Stimulated activated naive CD8-positive, alpha-beta T cell treated with anti-CD3 and anti-CD28 coated beads, Interleukin-15, amount 100 ng/mL, for 72 hours (primary cell): ENCODE measurements around the gene RAB27B.
A peak's percentile ranks its signal among the peaks of the same experiment; 100 is the strongest.

Source experiments
- ATAC-seq: fragments of 150-1000 bp; cut with Tn5 transposase; 2 replicates; pipeline ENCODE4 v1.10.0; 2021; ENCODE audit warnings: mild to moderate bottlenecking, moderate library complexity
- DNase-seq, 2 donors: peaks; one replicate each; pipeline ENCODE4 v3.0.0; 2021 to 2022
- H3K27ac Mint-ChIP-seq, 2 donors: one replicate each; pipeline ENCODE4 v1.8.0; 2022; ENCODE audit warnings: mild to moderate bottlenecking in 2 of 2, mixed read lengths in 2 of 2, moderate library complexity in 2 of 2
- H3K27me3 Mint-ChIP-seq: one replicate; pipeline ENCODE4 v1.8.0; 2022; ENCODE audit warnings: mixed read lengths
- H3K4me1 Mint-ChIP-seq: one replicate; pipeline ENCODE4 v1.8.0; 2022; ENCODE audit warnings: mild to moderate bottlenecking, mixed read lengths
- H3K4me3 Mint-ChIP-seq, 2 donors: one replicate each; pipeline ENCODE4 v1.8.0; 2022; ENCODE audit warnings: mild to moderate bottlenecking in 2 of 2, mixed read lengths in 2 of 2, moderate library complexity in 1 of 2
- H3K9me3 Mint-ChIP-seq, 2 donors: one replicate each; pipeline ENCODE4 v1.8.0; 2022; ENCODE audit warnings: mixed read lengths in 2 of 2

Gene RAB27B

DNA sequence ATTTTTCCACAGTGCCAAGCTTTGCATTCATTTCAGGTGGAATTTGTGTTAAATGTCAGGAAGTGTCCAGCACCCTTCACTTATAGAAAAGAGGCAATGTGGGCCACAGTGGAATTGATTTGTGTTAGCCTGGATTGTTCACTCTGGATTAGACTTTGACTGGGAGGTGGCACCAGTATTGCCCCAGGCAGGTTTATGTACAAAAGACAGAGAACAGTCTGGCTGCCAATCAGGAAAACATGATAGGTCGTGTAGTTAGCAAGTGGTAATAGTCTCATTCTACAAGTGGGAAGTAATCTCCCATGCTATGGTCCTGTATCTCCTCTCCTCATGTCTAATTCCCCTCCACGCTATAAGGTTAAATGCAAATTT is 45.6 kb downstream of the RAB27B start:
- ATAC-seq (no peak), DNase-seq (no peak)
- Mint-ChIP-seq H3K4me3 (no peak overlapping the region), H3K9me3 (no peaks in the 10 kb centered on the region), H3K27me3 (no peaks in the 10 kb centered on the region), H3K27ac (peak overlapping the region in 1 of 2 donors; percentile 78), H3K4me1 (no peaks in the 10 kb centered on the region)

- Mint-ChIP-seq H3K27me3 (no peaks in the 10 kb centered on the region), H3K27ac (no peak overlapping the region), H3K4me3 (no peak overlapping the region), H3K4me1 (no peaks in the 10 kb centered on the region), H3K9me3 (no peaks in the 10 kb centered on the region)
- ATAC-seq: no peak
- no peak for DNase-seq
Measured at GRCh38 chr18:54875063-54875462, 46.8 kb downstream of the RAB27B start.

- Mint-ChIP-seq H3K27me3 (no peaks in the 10 kb centered on the region), H3K27ac (no peak overlapping the region), H3K4me3 (no peak overlapping the region), H3K9me3 (no peaks in the 10 kb centered on the region), H3K4me1 (no peaks in the 10 kb centered on the region)
- DNase-seq (no peak), ATAC-seq (no peak)
Measured at GRCh38 chr18:54877076-54877475, 48.8 kb downstream of the RAB27B start.

- no peaks in the 10 kb centered on the region for H3K4me1 Mint-ChIP-seq
Measured at GRCh38 chr18:54878159-54878622, 49.9 kb downstream of the RAB27B start.

DNA sequence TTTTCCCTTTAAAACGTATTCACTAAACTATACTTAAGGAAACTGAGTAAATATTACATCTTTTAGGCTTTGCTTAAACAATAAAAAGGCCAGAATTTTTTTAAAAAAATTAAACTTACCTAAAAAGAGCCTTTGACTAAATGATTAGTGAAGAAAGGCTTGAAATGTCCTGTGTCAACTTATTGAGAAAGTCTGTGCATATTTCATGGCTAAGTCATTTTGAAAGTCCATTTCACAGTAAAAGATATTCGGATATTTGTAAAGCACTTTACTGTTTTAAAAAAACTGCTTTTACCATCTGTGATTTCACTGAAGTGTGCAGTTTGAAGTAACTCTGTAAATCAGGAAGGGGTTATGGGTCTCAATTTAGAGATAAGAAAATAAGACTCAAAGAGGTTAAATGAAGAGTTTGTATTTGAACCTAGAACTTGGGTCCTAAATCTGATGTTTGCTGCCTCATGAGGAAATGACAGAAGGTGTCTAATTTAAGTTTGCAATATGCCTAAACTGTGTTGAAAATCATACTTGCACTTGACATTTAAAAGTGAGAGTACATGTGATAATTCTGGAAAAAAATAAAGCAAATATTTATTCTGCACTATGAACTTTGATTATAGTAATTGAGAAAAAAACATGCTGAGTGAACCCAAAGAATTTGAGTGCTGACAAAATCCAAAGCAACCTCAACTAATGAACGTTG is 50.5 kb downstream of the RAB27B start:
- no peaks in the 10 kb centered on the region for H3K4me1 Mint-ChIP-seq
- no peaks in the 10 kb centered on the region for H3K27me3 Mint-ChIP-seq
- H3K9me3 Mint-ChIP-seq: no peaks in the 10 kb centered on the region
- H3K4me3 Mint-ChIP-seq: no peak overlapping the region
- ATAC-seq (no peak), DNase-seq (no peak)
- no peak overlapping the region for H3K27ac Mint-ChIP-seq

More at GRCh38 chr18:54878159-54878622, 49.9 kb downstream of the RAB27B start:
- Mint-ChIP-seq H3K27ac (no peak overlapping the region), H3K27me3 (no peaks in the 10 kb centered on the region), H3K4me3 (no peak overlapping the region), H3K9me3 (no peaks in the 10 kb centered on the region)
- no peak for DNase-seq
- no peak for ATAC-seq

DNA sequence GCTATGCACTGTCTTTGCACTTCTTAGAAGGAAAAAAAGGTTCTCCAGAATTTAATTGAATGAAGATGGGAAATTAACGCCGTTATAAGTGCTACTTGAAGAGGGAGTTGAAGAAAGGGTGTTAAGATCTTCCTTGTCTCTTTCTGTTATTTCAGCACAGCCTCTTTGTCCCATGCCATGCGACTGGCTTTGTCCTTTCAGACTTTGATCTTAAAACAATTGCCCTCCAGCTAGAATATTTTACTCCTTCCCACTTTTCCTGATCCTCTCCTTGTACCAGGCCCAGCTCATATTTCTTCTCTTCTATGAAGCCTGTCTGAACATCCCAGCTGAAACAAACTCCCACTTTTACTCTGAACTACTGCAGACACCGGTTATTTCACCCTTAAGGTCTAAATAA is 51.4 kb downstream of the RAB27B start:
- Mint-ChIP-seq H3K4me3 (no peak overlapping the region), H3K27me3 (no peaks in the 10 kb centered on the region), H3K9me3 (no peaks in the 10 kb centered on the region), H3K27ac (no peak overlapping the region), H3K4me1 (no peaks in the 10 kb centered on the region)
- ATAC-seq: no peak
- DNase-seq: no peak

GRCh38 chr18:54880395-54881105 is 52.3 kb downstream of the RAB27B start:
- no peak overlapping the region for H3K27ac Mint-ChIP-seq
- DNase-seq (no peak), ATAC-seq (no peak)
- H3K4me1 Mint-ChIP-seq: no peaks in the 10 kb centered on the region
- H3K9me3 Mint-ChIP-seq: no peaks in the 10 kb centered on the region
- no peak overlapping the region for H3K4me3 Mint-ChIP-seq
- no peaks in the 10 kb centered on the region for H3K27me3 Mint-ChIP-seq

DNA sequence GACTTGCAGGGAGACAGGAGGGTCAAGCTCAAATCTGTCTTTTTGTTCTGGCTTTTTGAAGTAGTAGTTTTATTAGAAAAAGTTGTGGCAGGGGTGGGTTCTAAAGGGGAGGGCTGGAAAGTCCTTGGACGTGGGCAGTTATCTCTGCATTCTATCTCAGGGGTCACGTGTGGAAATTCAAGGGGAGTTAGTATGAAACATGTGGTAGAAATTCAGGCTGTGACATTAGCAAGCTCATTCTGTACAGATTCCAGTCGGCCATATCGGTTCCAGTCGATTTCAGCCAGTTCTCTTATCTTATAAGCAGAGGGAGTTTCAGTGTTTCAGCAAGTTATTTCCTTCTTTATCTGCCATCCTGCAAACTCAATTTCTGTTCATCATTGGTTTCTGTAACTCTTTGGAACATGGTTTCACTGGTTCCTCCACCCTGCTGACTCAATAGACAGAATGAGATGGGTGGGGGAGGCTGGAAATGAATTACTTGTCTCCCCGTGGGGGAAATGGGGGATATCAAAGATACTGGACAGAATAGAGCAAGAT is 53.0 kb downstream of the RAB27B start:
- H3K27me3 Mint-ChIP-seq: no peaks in the 10 kb centered on the region
- DNase-seq (no peak), ATAC-seq (no peak)
- no peaks in the 10 kb centered on the region for H3K9me3 Mint-ChIP-seq
- H3K4me3 Mint-ChIP-seq: no peak overlapping the region
- no peak overlapping the region for H3K27ac Mint-ChIP-seq
- H3K4me1 Mint-ChIP-seq: no peaks in the 10 kb centered on the region

- H3K4me1 Mint-ChIP-seq: no peaks in the 10 kb centered on the region
- ATAC-seq (no peak), DNase-seq (no peak)
- H3K9me3 Mint-ChIP-seq: no peaks in the 10 kb centered on the region
- H3K4me3 Mint-ChIP-seq: no peak overlapping the region
- H3K27ac Mint-ChIP-seq: no peak overlapping the region
- no peaks in the 10 kb centered on the region for H3K27me3 Mint-ChIP-seq
Measured at GRCh38 chr18:54882318-54882717, 54.0 kb downstream of the RAB27B start.

GRCh38 chr18:54883816-54884604 is 55.7 kb downstream of the RAB27B start:
- no peak for ATAC-seq
- Mint-ChIP-seq H3K27ac (no peak overlapping the region), H3K27me3 (no peaks in the 10 kb centered on the region), H3K4me3 (no peak overlapping the region), H3K4me1 (no peaks in the 10 kb centered on the region), H3K9me3 (no peaks in the 10 kb centered on the region)
- DNase-seq: no peak

DNA sequence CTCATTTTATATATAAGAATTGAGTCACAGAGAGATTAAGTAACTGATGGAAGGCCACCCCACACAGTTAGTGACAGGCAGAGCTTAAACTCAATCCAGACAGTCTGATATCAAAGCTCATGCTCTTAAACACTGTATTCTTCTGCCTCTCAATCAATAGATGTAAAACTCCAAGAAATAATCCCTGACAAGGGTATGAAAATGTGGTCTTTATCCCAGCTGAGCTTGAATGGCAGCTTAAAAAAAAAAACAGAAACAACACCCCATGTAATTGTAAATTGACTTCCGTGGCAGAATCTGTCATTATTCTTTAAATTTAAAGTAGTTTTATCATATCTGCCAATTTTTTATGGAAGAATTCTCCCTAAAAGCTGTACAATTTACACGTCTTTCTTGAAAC is 60.1 kb downstream of the RAB27B start:
- Mint-ChIP-seq H3K27ac (no peak overlapping the region), H3K27me3 (no peaks in the 10 kb centered on the region), H3K4me3 (no peak overlapping the region), H3K4me1 (no peaks in the 10 kb centered on the region), H3K9me3 (no peaks in the 10 kb centered on the region)
- no peak for DNase-seq
- ATAC-seq: no peak

DNA sequence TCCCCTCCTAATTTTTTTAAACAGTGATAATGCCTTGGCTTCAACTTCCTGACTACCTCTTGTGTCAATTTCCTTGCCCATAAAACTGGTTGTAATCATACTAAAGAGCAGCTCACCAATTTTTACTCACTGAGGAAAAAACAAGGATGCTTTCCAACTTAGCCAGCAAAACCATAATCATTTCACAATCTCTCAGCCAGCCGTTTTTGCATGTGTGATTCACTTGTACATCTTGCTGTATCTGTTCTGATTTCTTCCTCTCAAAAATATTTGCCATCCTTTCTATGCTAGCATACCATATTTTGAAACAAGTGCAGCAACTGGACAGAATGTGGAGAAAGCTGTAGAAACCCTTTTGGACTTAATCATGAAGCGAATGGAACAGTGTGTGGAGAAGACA is 60.7 kb downstream of the RAB27B start:
- Mint-ChIP-seq H3K27me3 (no peaks in the 10 kb centered on the region), H3K4me3 (no peak overlapping the region), H3K9me3 (no peaks in the 10 kb centered on the region), H3K4me1 (no peaks in the 10 kb centered on the region), H3K27ac (no peak overlapping the region)
- DNase-seq (no peak), ATAC-seq (no peak)

DNA sequence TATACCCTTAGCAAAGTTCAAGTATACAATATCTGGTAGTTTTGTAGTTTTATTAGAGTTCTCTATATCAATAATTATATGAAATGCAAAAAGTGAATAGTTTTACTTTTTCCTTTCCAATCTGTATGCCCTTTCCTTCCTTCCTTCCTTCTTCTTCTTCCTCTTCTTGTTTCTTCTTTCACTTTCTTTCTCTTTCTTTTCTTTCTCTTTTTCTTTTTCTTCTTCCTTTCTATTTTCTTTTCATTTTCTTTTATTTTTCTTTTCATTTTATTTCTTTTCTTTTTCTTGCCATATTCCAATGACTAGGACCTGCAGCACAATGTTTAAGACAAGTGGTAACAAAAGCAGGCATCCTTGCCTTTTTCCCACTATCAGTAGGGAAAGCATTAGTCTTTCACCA is 71.2 kb downstream of the RAB27B start:
- Mint-ChIP-seq H3K27ac (peak overlapping the region in 1 of 2 donors; percentile 37), H3K4me1 (no peaks in the 10 kb centered on the region), H3K9me3 (no peaks in the 10 kb centered on the region), H3K4me3 (no peak overlapping the region), H3K27me3 (peaks cover 10% of the 10 kb centered on the region)
- ATAC-seq (no peak), DNase-seq (no peak)

GRCh38 chr18:54900290-54900689 is 72.0 kb downstream of the RAB27B start:
- Mint-ChIP-seq H3K4me1 (no peaks in the 10 kb centered on the region), H3K9me3 (no peaks in the 10 kb centered on the region), H3K4me3 (no peak overlapping the region), H3K27me3 (peaks cover 10% of the 10 kb centered on the region), H3K27ac (no peak overlapping the region)
- DNase-seq: no peak
- ATAC-seq: no peak

GRCh38 chr18:54904581-54904980 is 76.3 kb downstream of the RAB27B start:
- no peaks in the 10 kb centered on the region for H3K9me3 Mint-ChIP-seq
- no peak overlapping the region for H3K4me3 Mint-ChIP-seq
- DNase-seq (no peak), ATAC-seq (no peak)
- H3K4me1 Mint-ChIP-seq: no peaks in the 10 kb centered on the region
- no peak overlapping the region for H3K27ac Mint-ChIP-seq
- peaks cover 8% of the 10 kb centered on the region for H3K27me3 Mint-ChIP-seq

DNA sequence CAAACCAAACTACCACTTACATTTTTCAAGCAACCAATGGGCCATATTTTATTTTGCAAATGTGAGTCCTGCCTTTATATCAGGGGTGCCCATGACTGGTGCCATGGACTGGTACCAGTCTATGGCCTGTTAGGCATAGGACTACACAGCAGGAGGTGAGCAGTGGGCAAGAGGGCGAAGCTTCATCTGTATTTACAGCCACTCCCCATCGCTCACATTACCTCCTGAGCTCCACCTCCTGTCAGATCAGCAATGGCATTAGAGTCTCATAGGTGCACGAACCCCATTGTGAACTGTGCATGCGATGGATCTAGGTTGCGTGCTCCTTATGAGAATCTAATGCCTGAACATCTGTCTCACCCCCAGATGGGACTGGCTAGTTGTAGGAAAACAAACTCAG is 77.4 kb downstream of the RAB27B start:
- ATAC-seq (no peak), DNase-seq (no peak)
- no peaks in the 10 kb centered on the region for H3K27me3 Mint-ChIP-seq
- H3K9me3 Mint-ChIP-seq: no peaks in the 10 kb centered on the region
- H3K4me1 Mint-ChIP-seq: no peaks in the 10 kb centered on the region
- H3K4me3 Mint-ChIP-seq: no peak overlapping the region
- H3K27ac Mint-ChIP-seq: no peak overlapping the region
